ENCODE results near the gene TOX4.

TOX4 gene

DNA sequence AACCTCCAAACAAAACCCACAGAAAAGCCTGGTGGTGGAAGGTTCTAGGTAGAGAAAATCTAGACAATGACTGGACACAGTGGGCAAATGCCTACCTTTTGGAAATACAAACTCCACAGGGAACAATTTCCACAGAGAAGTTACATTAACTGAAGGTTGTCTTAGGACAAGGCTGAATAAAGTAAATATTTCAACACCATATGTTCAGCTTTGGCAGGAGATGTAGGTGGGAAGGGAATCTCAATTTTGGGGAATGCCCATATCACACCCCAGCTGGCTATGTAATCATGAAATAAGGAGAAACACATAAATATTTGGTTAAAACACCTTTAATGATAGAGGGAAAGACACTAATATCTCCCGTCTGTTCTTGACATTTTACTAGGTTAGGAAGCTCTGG, 43.8 kb downstream of the TOX4 start:
- peak overlapping the region; percentile 55 for H3K27ac ChIP-seq
- TF ChIP-seq, protein P1, sequence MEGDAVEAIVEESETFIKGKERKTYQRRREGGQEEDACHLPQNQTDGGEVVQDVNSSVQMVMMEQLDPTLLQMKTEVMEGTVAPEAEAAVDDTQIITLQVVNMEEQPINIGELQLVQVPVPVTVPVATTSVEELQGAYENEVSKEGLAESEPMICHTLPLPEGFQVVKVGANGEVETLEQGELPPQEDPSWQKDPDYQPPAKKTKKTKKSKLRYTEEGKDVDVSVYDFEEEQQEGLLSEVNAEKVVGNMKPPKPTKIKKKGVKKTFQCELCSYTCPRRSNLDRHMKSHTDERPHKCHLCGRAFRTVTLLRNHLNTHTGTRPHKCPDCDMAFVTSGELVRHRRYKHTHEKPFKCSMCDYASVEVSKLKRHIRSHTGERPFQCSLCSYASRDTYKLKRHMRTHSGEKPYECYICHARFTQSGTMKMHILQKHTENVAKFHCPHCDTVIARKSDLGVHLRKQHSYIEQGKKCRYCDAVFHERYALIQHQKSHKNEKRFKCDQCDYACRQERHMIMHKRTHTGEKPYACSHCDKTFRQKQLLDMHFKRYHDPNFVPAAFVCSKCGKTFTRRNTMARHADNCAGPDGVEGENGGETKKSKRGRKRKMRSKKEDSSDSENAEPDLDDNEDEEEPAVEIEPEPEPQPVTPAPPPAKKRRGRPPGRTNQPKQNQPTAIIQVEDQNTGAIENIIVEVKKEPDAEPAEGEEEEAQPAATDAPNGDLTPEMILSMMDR (IDR thresholded peaks at IDR 0.05; ENCODE audit: low read depth, low read length, missing control alignments): no peak
- no peaks in the 10 kb centered on the region for H3K36me3 ChIP-seq (replicated peaks)
- no peak overlapping the region for H3K4me3 ChIP-seq (ENCODE audit: low read depth, low read length)
- H3K27me3 ChIP-seq (replicated peaks): no peaks in the 10 kb centered on the region
- DNase-seq: no peak
- in situ Hi-C loops (cut with HindIII; ENCODE audit: low pct_ligation_motif_present, low sequenced_read_pairs): no loop called here

DNA sequence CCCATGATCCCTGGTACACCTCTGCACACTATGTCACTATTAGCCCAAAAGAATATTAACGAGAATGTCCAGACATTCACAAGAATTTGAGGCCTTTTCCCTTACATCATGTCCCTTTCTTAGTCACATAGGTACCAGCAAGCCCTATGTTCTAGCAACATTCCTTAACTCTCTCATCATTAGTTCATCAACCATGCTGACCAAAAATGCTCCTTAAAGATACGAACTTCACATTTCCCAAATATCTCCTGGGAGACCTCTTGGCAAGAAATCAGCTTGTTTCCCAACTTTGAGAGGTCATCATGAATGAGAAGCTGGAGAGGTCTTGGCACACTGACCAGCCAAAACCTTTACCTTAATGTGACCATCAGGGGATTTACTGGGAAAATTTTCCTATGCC, 44.5 kb downstream of the TOX4 start:
- TF ChIP-seq, protein P1 (IDR thresholded peaks at IDR 0.05; ENCODE audit: low read depth, low read length, missing control alignments): no peak
- Histone ChIP-seq H3K27ac (peak overlapping the region; percentile 55), H3K36me3 (replicated peaks) (no peaks in the 10 kb centered on the region), H3K27me3 (replicated peaks) (no peaks in the 10 kb centered on the region), H3K4me3 (ENCODE audit: low read depth, low read length) (no peak overlapping the region)
- peak; percentile 75 for DNase-seq
- in situ Hi-C loops (cut with HindIII; ENCODE audit: low pct_ligation_motif_present, low sequenced_read_pairs): no loop called here

DNA sequence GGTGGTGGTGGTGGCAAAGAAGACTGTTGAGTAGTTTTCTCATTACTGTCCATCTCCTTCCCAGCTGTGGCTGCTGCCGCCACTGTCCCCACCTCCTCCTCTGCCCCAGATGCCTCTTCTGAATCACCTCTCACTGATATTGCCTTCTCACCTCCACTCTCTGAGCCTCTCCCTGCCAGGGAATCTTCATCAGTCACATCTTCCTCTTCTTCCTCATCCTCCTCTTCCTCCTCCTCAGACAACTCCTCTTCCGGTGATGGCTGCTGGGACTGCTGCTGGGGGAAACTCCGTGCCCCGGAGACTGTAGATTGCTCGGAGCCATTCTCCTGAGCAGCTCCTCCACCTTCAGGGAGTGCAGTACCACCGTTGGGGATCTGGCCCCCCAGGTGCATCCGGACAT, 46.2 kb downstream of the TOX4 start:
- Histone ChIP-seq H3K36me3 (replicated peaks) (no peaks in the 10 kb centered on the region), H3K27ac (no peak overlapping the region), H3K27me3 (replicated peaks) (no peaks in the 10 kb centered on the region), H3K4me3 (ENCODE audit: low read depth, low read length) (no peak overlapping the region)
- TF ChIP-seq, protein P1 (IDR thresholded peaks at IDR 0.05; ENCODE audit: low read depth, low read length, missing control alignments): no peak
- in situ Hi-C loops (cut with HindIII; ENCODE audit: low pct_ligation_motif_present, low sequenced_read_pairs): no loop called here
- no peak for DNase-seq

DNA sequence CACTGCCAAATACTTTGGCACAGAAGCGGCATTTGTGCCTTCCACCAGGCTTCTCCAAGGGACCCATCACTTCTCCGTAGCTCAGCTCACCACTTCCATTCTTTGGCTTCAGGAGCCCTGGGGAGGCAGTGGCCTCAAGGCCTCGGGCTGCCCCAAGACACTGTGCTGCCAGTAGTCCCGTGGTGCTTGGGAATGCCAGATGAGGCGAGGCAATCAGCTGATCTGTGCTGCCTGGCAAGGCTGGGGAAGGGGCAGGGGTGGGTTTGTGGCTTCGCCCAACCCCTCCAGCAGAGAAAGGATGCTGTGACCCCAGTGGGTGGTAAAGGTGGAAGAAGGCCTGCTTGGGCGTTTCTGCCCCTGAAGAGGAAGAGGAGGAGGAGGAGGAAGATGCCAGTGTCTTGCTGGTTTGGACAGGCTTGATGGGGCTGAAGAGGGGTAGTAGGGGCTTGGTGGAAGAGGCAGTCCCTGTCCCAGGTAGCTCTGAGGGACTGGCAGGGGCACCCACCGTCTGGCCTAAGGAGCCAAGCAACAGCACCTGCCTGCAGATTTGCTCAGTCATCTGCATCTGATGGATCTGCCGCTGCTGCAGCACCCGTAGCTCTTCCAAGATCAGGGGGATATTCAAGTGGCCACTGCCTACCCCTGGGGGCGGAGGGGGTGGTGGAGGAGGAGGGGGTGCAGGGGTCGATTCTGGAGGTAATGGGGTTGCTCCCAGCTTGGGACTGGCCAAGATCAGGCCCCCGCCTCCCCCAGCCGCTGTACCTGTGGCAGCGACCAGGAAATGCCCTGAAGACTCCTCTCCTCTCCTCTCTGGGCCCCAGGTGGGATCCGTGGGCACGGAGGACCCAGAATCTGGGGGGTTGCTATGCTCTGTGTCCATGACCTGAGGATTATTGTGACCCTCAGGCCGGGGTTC, 47.8 kb downstream of the TOX4 start:
- in situ Hi-C loops (cut with HindIII; ENCODE audit: low pct_ligation_motif_present, low sequenced_read_pairs): no loop called here
- no peak for DNase-seq
- Histone ChIP-seq H3K4me3 (ENCODE audit: low read depth, low read length) (peak overlapping the region; percentile 69), H3K27ac (no peak overlapping the region), H3K36me3 (replicated peaks) (no peaks in the 10 kb centered on the region), H3K27me3 (replicated peaks) (no peaks in the 10 kb centered on the region)
- TF ChIP-seq, protein P1 (IDR thresholded peaks at IDR 0.05; ENCODE audit: low read depth, low read length, missing control alignments): no peak

DNA sequence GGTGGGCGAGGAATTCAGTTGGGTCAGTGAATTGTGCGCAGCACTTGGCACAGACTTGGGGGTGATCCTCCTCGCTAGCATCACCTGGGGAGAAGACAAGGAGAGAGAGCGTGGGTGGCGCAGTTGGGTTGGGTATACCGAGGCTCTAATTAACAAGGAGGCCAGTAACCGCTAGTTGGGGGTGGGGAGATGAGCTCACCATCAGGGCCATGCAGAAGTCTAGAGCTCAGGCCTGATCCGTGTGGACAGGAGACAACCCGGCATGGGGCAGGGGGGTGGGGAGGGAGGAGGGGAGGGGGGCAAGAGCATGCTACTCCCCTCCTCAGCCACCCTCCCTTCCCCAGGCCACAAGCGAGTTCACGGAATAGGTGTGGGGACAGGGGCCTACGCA, 48.6 kb downstream of the TOX4 start:
- H3K36me3 ChIP-seq (replicated peaks): no peaks in the 10 kb centered on the region
- DNase-seq: peak; percentile 27
- H3K27ac ChIP-seq: no peak overlapping the region
- no peaks in the 10 kb centered on the region for H3K27me3 ChIP-seq (replicated peaks)
- in situ Hi-C loops (cut with HindIII; ENCODE audit: low pct_ligation_motif_present, low sequenced_read_pairs): no loop called here
- H3K4me3 ChIP-seq (ENCODE audit: low read depth, low read length): peak overlapping the region; percentile 69
- TF ChIP-seq, protein P1 (IDR thresholded peaks at IDR 0.05; ENCODE audit: low read depth, low read length, missing control alignments): no peak

All from brain microvascular endothelial cell (primary cell).